ENCODE results near the gene GPR153. TPM values are rescaled to one million over a fixed set of nuclear protein-coding genes. Genes with fewer than 3 reads are reported as not detected.

Gene GPR153
- total and polyA plus RNA-seq, 2 of the 13 experiments (the other 11 are each of a cell fraction or from before 2014, with no cell fraction given), result 0.22 to 0.31 TPM

- TF ChIP-seq ZNF800 (CRISPR knock-in tag; IDR thresholded peaks at IDR 0.05), result no peak
- no peak for TF ChIP-seq NR0B2 (CRISPR knock-in tag; IDR thresholded peaks at IDR 0.05)
These were observed 38.3 kb downstream of the GPR153 start (continued) for GRCh38 chr1:6222636-6223035.

- Histone ChIP-seq H2AFZ (ENCODE audit: low read length) (no peak overlapping the region), H4K20me1 (ENCODE audit: insufficient read depth, low read length) (no peaks in the 10 kb centered on the region), H3K27me3 (ENCODE audit: control insufficient read depth in 1 of 2, insufficient read depth in 2 of 2, low read length in 2 of 2) (no peaks in the 10 kb centered on the region), H3K9me3 (ENCODE audit: low read length) (no peaks in the 10 kb centered on the region), H3K27ac (ENCODE audit: extremely low read length, insufficient read depth, low read length) (no peak overlapping the region), H3K4me3 (replicated peaks in 1 of 3; ENCODE audit: insufficient read depth in 1 of 3, low read depth in 2 of 3, low read length in 3 of 3) (no peak overlapping the region), H3K36me3 (replicated peaks in 1 of 2; ENCODE audit: control insufficient read depth in 1 of 2, insufficient read depth in 2 of 2, low read length in 2 of 2) (peaks cover 3 to 34% of the 10 kb centered on the region in 2 experiments; a peak in 4 of 5 replicates), H3K4me2 (ENCODE audit: low read depth, low read length) (no peak overlapping the region), H3K9ac (ENCODE audit: insufficient read depth, low read depth, low read length) (no peak overlapping the region), H3K4me1 (ENCODE audit: insufficient read depth, low read length) (no peaks in the 10 kb centered on the region), H3K79me2 (ENCODE audit: insufficient read depth, low read length) (no peaks in the 10 kb centered on the region)
- ChIA-PET CTCF (ENCODE audit: low intra/inter-chr PET ratio, low total read pairs) (no interaction called here), POLR2A (interaction anchor here (1.3 kb wide), 2 partner anchors 15 to 16 kb away, joined by 3 to 6 read pairs; no protein-coding TSS in a partner anchor)
- FAIRE-seq (no peak), DNase-seq (ENCODE audit: low spot score) (no peak), ATAC-seq (no peak)
- TF ChIP-seq DDIT3 (CRISPR knock-in tag; IDR thresholded peaks at IDR 0.05) (no peak), RBM22 (optimal IDR thresholded peaks at IDR 0.05; ENCODE audit: low read length) (peak; percentile 53)
- WGBS (ENCODE audit: low lambda C conversion rate), result 97% methylated on average over 12 of the region's 12 CpGs
- in situ Hi-C loops (cut with HindIII; ENCODE audit: extremely low pct_ligation_motif_present, low pct_unique_long_range_greater_than_20kb) (no loop called here), intact Hi-C loops (cut with micrococcal nuclease; ENCODE audit: unreplicated experiment) (no loop called here)
- no TSS peak for BruUV-seq (replicated peaks)
These were observed 39.6 kb downstream of the GPR153 start for GRCh38 chr1:6221210-6221784.

All from HepG2 (cell line).